Hepatocyte (in vitro differentiated cells): ENCODE results near the gene LAMB4. TPM values are rescaled to one million over a fixed set of nuclear protein-coding genes. Genes with fewer than 3 reads are reported as not detected.

Experiments used
- DNase-seq: peaks from one replicate; pipeline ENCODE4 v3.0.0-alpha.2; 2016; ENCODE audit warnings: low spot score
- H2AFZ ChIP-seq: fragments of 200-600 bp; sonication (generic); 2 replicates; pipeline ENCODE4 v1.6.0; 2016; ENCODE audit warnings: antibody characterized with exemption, mild to moderate bottlenecking
- H3K27ac ChIP-seq: fragments of 200-600 bp; sonication (generic); 2 replicates; pipeline ENCODE4 v1.5.1; 2016; ENCODE audit warnings: mild to moderate bottlenecking
- H3K27me3 ChIP-seq: fragments of 200-600 bp; sonication (generic); 2 replicates; pipeline ENCODE4 v1.6.1; 2016
- H3K36me3 ChIP-seq: fragments of 200-600 bp; sonication (generic); replicated peaks from 2 replicates; pipeline ENCODE4 v1.5.1; 2016; ENCODE audit warnings: low read depth; ENCODE audit not compliant: insufficient read depth
- H3K4me1 ChIP-seq: fragments of 200-600 bp; sonication (generic); 2 replicates; pipeline ENCODE4 v1.5.1; 2016; ENCODE audit warnings: mild to moderate bottlenecking, moderate library complexity; ENCODE audit not compliant: insufficient read depth
- H3K4me2 ChIP-seq: fragments of 200-600 bp; sonication (generic); 2 replicates; pipeline ENCODE4 v1.6.0; 2016
- H3K4me3 ChIP-seq: fragments of 200-600 bp; sonication (generic); 2 replicates; pipeline ENCODE4 v1.5.1; 2016; ENCODE audit warnings: mild to moderate bottlenecking
- H3K79me2 ChIP-seq: fragments of 200-600 bp; sonication (generic); 2 replicates; pipeline ENCODE4 v1.6.0; 2017; ENCODE audit warnings: mild to moderate bottlenecking
- H3K9me2 ChIP-seq: fragments of 200-600 bp; sonication (generic); replicated peaks from 2 replicates; pipeline ENCODE4 v1.6.0; 2017; ENCODE audit warnings: mild to moderate bottlenecking; ENCODE audit not compliant: insufficient read depth
- H3K9me3 ChIP-seq: fragments of 200-600 bp; sonication (generic); 2 replicates; pipeline ENCODE4 v1.5.1; 2016; ENCODE audit warnings: low read depth, mild to moderate bottlenecking
- H4K20me1 ChIP-seq: fragments of 200-600 bp; sonication (generic); 2 replicates; pipeline ENCODE4 v1.6.0; 2016; ENCODE audit warnings: mild to moderate bottlenecking; ENCODE audit not compliant: insufficient read depth, poor library complexity, severe bottlenecking
- CTCF ChIP-seq: fragments of 200-600 bp; sonication (generic); IDR thresholded peaks from 2 replicates; pipeline ENCODE4 v1.5.1; 2016; ENCODE audit warnings: antibody characterized with exemption, mild to moderate bottlenecking; ENCODE audit not compliant: poor library complexity
- EZH2 ChIP-seq: fragments of 200-600 bp; sonication (generic); IDR thresholded peaks from 2 replicates; pipeline ENCODE4 v1.6.1; 2016; ENCODE audit warnings: antibody characterized with exemption, mild to moderate bottlenecking, borderline replicate concordance
- EZH2phosphoT487 ChIP-seq: fragments of 200-600 bp; sonication (generic); IDR thresholded peaks from one replicate; pipeline ENCODE4 v1.6.1; 2018; ENCODE audit warnings: antibody characterized with exemption, mild to moderate bottlenecking, low read depth, moderate library complexity; ENCODE audit not compliant: unreplicated experiment, severe bottlenecking
- WGBS: methylation state at CpG from one replicate; pipeline ENCODE4 v1.1.6; 2016; ENCODE audit warnings: low lambda C conversion rate; ENCODE audit errors: missing lambda C conversion rate; 5-methylcytosine and 5-hydroxymethylcytosine counted together
- polyA plus RNA-seq: library from polyadenylated mRNA; unstranded; fragments of >200 nt; fragmentation: Nextera tagmentation; extraction: Ambion mirVana; gene quantifications from 2 replicates; pipeline ENCODE4 v1.2.1, GENCODE V29; 2016
- total RNA-seq: library from RNA; depleted of rRNA; stranded (reverse); fragments of >200 nt; gene quantifications from 2 replicates; pipeline ENCODE4 v1.2.3, GENCODE V29; 2014

LAMB4 gene
- total and polyA plus RNA-seq, 2 experiments from 2014 or later: 1.3 to 1.9 TPM

- Histone ChIP-seq H3K9me2 (no peaks in the 10 kb centered on the region), H3K4me3 (no peak overlapping the region), H3K27me3 (no peaks in the 10 kb centered on the region), H3K9me3 (no peaks in the 10 kb centered on the region), H3K4me1 (peaks cover 12% of the 10 kb centered on the region), H3K4me2 (no peak overlapping the region), H2AFZ (no peak overlapping the region), H4K20me1 (no peaks in the 10 kb centered on the region), H3K36me3 (no peaks in the 10 kb centered on the region), H3K27ac (no peak overlapping the region), H3K79me2 (no peaks in the 10 kb centered on the region)
- TF ChIP-seq EZH2phosphoT487 (no peak), CTCF (no peak), EZH2 (no peak)
- DNase-seq: no peak
- WGBS: 96% methylated on average over 2 of the region's 2 CpGs
These were observed 17.5 kb downstream of the LAMB4 start for GRCh38 chr7:108112683-108113082.

- Histone ChIP-seq H2AFZ (no peak overlapping the region), H3K4me1 (peaks cover 16% of the 10 kb centered on the region), H4K20me1 (no peaks in the 10 kb centered on the region), H3K79me2 (no peaks in the 10 kb centered on the region), H3K4me3 (no peak overlapping the region), H3K27ac (no peak overlapping the region), H3K9me3 (no peaks in the 10 kb centered on the region), H3K4me2 (no peak overlapping the region), H3K27me3 (no peaks in the 10 kb centered on the region), H3K36me3 (no peaks in the 10 kb centered on the region), H3K9me2 (no peaks in the 10 kb centered on the region)
- WGBS: 60% methylated on average over 2 of the region's 2 CpGs
- DNase-seq: peak; percentile 22
- no peak for TF ChIP-seq EZH2
- TF ChIP-seq CTCF: peak; percentile 41
These were observed 20.8 kb downstream of the LAMB4 start for GRCh38 chr7:108109221-108109908.

- Histone ChIP-seq H3K27ac (no peak overlapping the region), H3K27me3 (no peaks in the 10 kb centered on the region)
- no peak for DNase-seq
These were observed 22.0 kb downstream of the LAMB4 start for GRCh38 chr7:108108131-108108530.

More at GRCh38 chr7:108108131-108108530, 22.0 kb downstream of the LAMB4 start:
- H3K9me3 ChIP-seq: no peaks in the 10 kb centered on the region
- no peak overlapping the region for H3K4me2 ChIP-seq
- no peaks in the 10 kb centered on the region for H3K36me3 ChIP-seq
- H3K4me3 ChIP-seq: no peak overlapping the region
- H3K79me2 ChIP-seq: no peaks in the 10 kb centered on the region
- H4K20me1 ChIP-seq: no peaks in the 10 kb centered on the region
- TF ChIP-seq CTCF: no peak
- TF ChIP-seq EZH2phosphoT487: no peak
- no peak for TF ChIP-seq EZH2
- H3K4me1 ChIP-seq: peaks cover 16% of the 10 kb centered on the region
- H2AFZ ChIP-seq: no peak overlapping the region
- H3K9me2 ChIP-seq: no peaks in the 10 kb centered on the region
